Fibroblast of skin of right biceps (primary cell): ENCODE results near the gene FGD4.
A peak's percentile ranks its signal among the peaks of the same experiment; 100 is the strongest.

ENCODE experiments used
- DNase-seq: peaks from one replicate; pipeline ENCODE4 v3.0.0-alpha.2; 2013

The FGD4 gene

GRCh38 chr12:32567296-32567674 lies 167.9 kb downstream of the FGD4 start:
- no peak for DNase-seq

GRCh38 chr12:32568228-32568627 lies 168.9 kb downstream of the FGD4 start:
- DNase-seq, result peak; percentile 88

DNA sequence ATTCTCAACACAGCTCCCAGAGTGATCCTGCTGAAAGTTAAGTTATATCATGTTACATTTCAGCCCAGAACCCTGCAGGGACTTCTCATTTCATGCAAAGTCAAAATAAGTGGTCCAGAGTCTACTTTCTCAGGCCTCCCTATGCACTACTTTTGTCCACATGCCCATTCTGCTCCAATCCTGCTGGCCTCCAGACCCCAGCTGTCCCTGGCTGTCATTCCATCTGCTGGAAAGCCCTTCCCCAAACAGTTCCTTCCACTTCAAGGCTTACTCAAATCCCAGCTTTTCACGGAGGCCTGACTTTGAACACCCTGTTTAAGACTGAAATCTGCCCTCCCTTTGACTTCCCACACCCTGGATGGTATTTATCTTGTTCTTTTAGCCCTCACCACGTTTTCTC lies 169.9 kb downstream of the FGD4 start:
- DNase-seq, result no peak

- no peak for DNase-seq
These were observed 175.2 kb downstream of the FGD4 start for GRCh38 chr12:32574585-32574984.

GRCh38 chr12:32577328-32577727 lies 178.0 kb downstream of the FGD4 start:
- no peak for DNase-seq

DNA sequence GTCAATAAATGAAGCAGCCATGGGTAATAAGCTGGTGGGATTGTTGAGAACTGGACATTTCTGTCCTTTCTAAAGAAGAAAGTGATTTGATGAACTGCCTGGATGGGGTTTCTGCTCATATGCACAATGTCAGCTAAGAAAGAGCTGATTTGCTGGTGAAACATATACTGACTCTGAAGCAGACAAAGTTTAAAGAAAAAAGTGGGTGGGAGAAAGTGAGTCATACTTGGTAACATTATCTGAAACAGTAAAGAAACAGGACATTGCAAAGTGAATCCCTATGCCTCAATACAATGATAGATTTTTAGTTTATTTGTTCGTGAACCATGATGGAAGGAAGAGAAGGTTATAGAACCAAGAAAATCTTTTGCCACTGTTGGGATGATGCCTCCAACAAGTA lies 184.2 kb downstream of the FGD4 start:
- peak; percentile 45 for DNase-seq

- no peak for DNase-seq
These were observed 186.3 kb downstream of the FGD4 start for GRCh38 chr12:32585680-32586079.

- DNase-seq, result peak; percentile 60
These were observed 187.0 kb downstream of the FGD4 start for GRCh38 chr12:32586390-32586789.

- DNase-seq, result no peak
These were observed 188.5 kb downstream of the FGD4 start for GRCh38 chr12:32587581-32588495.

GRCh38 chr12:32588604-32589003 lies 189.2 kb downstream of the FGD4 start:
- DNase-seq, result no peak

GRCh38 chr12:32589165-32589865 lies 190.0 kb downstream of the FGD4 start:
- DNase-seq, result no peak

DNA sequence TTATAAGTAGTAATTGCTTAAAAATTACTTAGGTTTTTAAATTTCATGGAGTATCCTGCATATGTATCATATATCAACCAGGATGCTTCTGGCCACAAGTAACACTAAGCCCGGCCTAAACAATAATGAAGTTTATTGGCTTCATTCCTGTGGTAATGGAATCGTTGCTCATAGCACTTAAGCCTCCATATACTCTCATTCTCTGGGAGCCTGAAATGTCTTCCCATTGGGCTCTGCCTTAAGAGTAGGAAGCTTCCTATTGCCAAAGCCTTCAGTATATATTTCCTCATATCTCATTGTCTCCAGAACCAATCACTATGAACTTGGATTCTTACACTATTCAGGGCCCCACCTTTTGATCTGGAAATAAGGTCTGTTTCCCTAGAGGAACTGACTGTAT lies 195.9 kb downstream of the FGD4 start:
- peak; percentile 73 for DNase-seq

GRCh38 chr12:32596030-32596429 lies 196.7 kb downstream of the FGD4 start:
- no peak for DNase-seq

- no peak for DNase-seq
These were observed 199.3 kb downstream of the FGD4 start for GRCh38 chr12:32598688-32599087.

DNA sequence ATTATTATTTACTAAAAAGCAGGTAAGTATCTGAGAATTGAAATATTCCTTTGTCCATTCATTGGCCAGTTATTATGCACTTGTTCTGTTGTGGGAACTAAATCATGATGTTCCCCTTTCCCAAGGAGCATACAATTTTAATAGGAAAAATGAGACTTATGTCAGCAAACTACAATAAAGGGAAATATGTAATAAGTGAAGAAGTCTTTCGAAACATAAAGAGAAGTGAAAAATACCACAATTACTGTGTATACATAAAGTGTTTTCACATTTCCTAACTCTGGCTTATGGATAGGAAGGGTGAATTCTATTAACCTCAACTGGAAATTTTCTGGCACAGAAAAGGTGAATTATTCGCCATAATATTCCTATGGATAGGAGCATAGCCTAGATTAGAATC lies 201.3 kb downstream of the FGD4 start:
- DNase-seq, result no peak

GRCh38 chr12:32603071-32603470 lies 203.7 kb downstream of the FGD4 start:
- DNase-seq, result no peak

- peak; percentile 57 for DNase-seq
These were observed 204.5 kb downstream of the FGD4 start for GRCh38 chr12:32603858-32604257.

- DNase-seq, result no peak
These were observed 205.2 kb downstream of the FGD4 start for GRCh38 chr12:32604565-32604964.

- DNase-seq, result no peak
These were observed 206.2 kb downstream of the FGD4 start for GRCh38 chr12:32605326-32606095.

DNA sequence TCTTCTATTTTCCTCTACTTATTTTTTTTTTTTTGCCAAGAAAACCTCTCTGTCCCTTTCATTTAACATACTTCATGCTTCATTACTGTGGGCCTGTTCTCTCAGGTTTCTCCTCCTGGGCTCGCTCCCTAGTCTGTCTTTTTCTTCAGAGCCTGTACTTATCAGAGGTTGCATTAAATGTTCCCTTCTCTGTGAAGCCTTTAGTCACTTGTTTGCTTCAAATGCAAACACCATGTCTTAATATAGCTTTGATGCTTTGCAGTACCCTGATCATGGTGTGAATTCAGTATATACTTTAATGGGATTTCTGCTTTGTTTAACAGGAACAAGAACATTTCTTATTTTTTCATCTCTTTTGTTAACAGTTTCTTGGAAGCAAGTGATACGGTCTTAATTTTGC lies 207.1 kb downstream of the FGD4 start:
- no peak for DNase-seq

- DNase-seq, result no peak
These were observed 210.6 kb downstream of the FGD4 start for GRCh38 chr12:32609966-32610365.

DNA sequence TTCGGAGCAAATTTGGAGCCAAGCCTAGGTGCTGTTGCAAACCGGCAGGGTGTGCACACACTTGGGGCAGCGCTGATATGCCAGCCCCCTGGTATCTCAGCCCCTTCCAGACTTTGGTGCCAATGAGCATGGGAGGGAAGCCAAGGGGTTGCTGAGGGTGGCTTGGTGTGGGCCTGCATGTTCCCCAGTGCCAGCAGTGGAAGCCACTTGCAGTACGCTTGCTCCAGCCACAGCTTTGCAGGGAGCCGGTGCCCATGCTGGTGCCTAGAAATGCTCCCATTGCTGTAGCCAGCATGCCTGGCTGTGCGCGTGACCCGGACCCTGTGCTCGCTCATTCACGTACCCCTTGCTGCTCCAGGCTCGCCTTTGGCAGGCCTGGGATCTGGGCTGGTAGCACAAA lies 212.6 kb downstream of the FGD4 start:
- no peak for DNase-seq
